Measurements from ENCODE around the gene FZD10. TPM values are rescaled to one million over a fixed set of nuclear protein-coding genes. Genes with fewer than 3 reads are reported as not detected.

The FZD10 gene
- polyA plus RNA-seq, 1 donor (not counting 4 experiments of a cell fraction or from before 2014, with no cell fraction given), result 0.55 TPM

- Histone ChIP-seq H3K36me3 (ENCODE audit: control insufficient read depth in 2 of 2, extremely low read depth in 1 of 2, insufficient read depth in 2 of 2, low read length in 2 of 2) (no peaks in the 10 kb centered on the region), H3K9me3 (ENCODE audit: control insufficient read depth, low read depth, low read length) (no peaks in the 10 kb centered on the region), H2AFZ (ENCODE audit: control insufficient read depth, low read length) (no peak overlapping the region), H3K4me3 (ENCODE audit: control insufficient read depth in 2 of 3, extremely low read depth in 1 of 3, insufficient read depth in 2 of 3, low read depth in 1 of 3, low read length in 3 of 3) (no peak overlapping the region), H3K79me2 (ENCODE audit: control insufficient read depth, insufficient read depth, low read length) (no peaks in the 10 kb centered on the region), H3K4me1 (ENCODE audit: control insufficient read depth, extremely low read depth, insufficient read depth, low read length) (no peaks in the 10 kb centered on the region), H3K9ac (ENCODE audit: control insufficient read depth, extremely low read depth, insufficient read depth, low read length) (no peak overlapping the region), H3K9me1 (ENCODE audit: control insufficient read depth, extremely low read depth, insufficient read depth, low read length) (no peaks in the 10 kb centered on the region), H3K4me2 (ENCODE audit: control insufficient read depth, extremely low read depth, insufficient read depth, low read depth, low read length) (no peak overlapping the region), H3K27me3 (ENCODE audit: control insufficient read depth, extremely low read depth, insufficient read depth, low read length) (no peaks in the 10 kb centered on the region), H3K27ac (ENCODE audit: control insufficient read depth, insufficient read depth, low read length) (no peak overlapping the region), H4K20me1 (ENCODE audit: control insufficient read depth, extremely low read depth, insufficient read depth, low read length) (no peaks in the 10 kb centered on the region)
- no peak for DNase-seq (ENCODE audit: low read depth, low spot score)
- FAIRE-seq, result no peak
- dilution Hi-C loops (cut with MboI; ENCODE audit: extremely low pct_ligation_motif_present, low sequenced_read_pairs), result no loop called here
- TF ChIP-seq EZH2 (IDR thresholded peaks at IDR 0.05; ENCODE audit: low read length) (no peak), CTCF (optimal IDR thresholded peaks at IDR 0.05 in 1 of 3, IDR thresholded peaks at IDR 0.05 in 1 of 3, conservative IDR thresholded peaks at IDR 0.05 in 1 of 3; ENCODE audit: extremely low read depth in 1 of 3, insufficient read depth in 2 of 3, low read length in 3 of 3) (no peak)
Observed at GRCh38 chr12:130204541-130204953, 42.3 kb downstream of the FZD10 start.

- DNase-seq (ENCODE audit: low read depth, low spot score) (no peak), FAIRE-seq (no peak)
- TF ChIP-seq CTCF (optimal IDR thresholded peaks at IDR 0.05 in 1 of 3, IDR thresholded peaks at IDR 0.05 in 1 of 3, conservative IDR thresholded peaks at IDR 0.05 in 1 of 3; ENCODE audit: extremely low read depth in 1 of 3, insufficient read depth in 2 of 3, low read length in 3 of 3) (no peak), EZH2 (IDR thresholded peaks at IDR 0.05; ENCODE audit: low read length) (no peak)
- H3K4me1 ChIP-seq (ENCODE audit: control insufficient read depth, extremely low read depth, insufficient read depth, low read length), result no peaks in the 10 kb centered on the region
- no peak overlapping the region for H3K27ac ChIP-seq (ENCODE audit: control insufficient read depth, insufficient read depth, low read length)
- no peaks in the 10 kb centered on the region for H3K79me2 ChIP-seq (ENCODE audit: control insufficient read depth, insufficient read depth, low read length)
- no peak overlapping the region for H2AFZ ChIP-seq (ENCODE audit: control insufficient read depth, low read length)
- dilution Hi-C loops (cut with MboI; ENCODE audit: extremely low pct_ligation_motif_present, low sequenced_read_pairs), result no loop called here
- H3K9me1 ChIP-seq (ENCODE audit: control insufficient read depth, extremely low read depth, insufficient read depth, low read length), result no peaks in the 10 kb centered on the region
- H3K4me3 ChIP-seq (ENCODE audit: control insufficient read depth in 2 of 3, extremely low read depth in 1 of 3, insufficient read depth in 2 of 3, low read depth in 1 of 3, low read length in 3 of 3), result no peak overlapping the region
- H3K27me3 ChIP-seq (ENCODE audit: control insufficient read depth, extremely low read depth, insufficient read depth, low read length), result no peaks in the 10 kb centered on the region
- H3K9me3 ChIP-seq (ENCODE audit: control insufficient read depth, low read depth, low read length), result no peaks in the 10 kb centered on the region
- H3K4me2 ChIP-seq (ENCODE audit: control insufficient read depth, extremely low read depth, insufficient read depth, low read depth, low read length), result no peak overlapping the region
- H3K9ac ChIP-seq (ENCODE audit: control insufficient read depth, extremely low read depth, insufficient read depth, low read length), result no peak overlapping the region
- H4K20me1 ChIP-seq (ENCODE audit: control insufficient read depth, extremely low read depth, insufficient read depth, low read length), result no peaks in the 10 kb centered on the region
- no peaks in the 10 kb centered on the region for H3K36me3 ChIP-seq (ENCODE audit: control insufficient read depth in 2 of 2, extremely low read depth in 1 of 2, insufficient read depth in 2 of 2, low read length in 2 of 2)
Observed at GRCh38 chr12:130205495-130205894, 43.2 kb downstream of the FZD10 start.

Measured in keratinocyte (primary cell).